ENCODE results near the gene ASL. TPM values are rescaled to one million over a fixed set of nuclear protein-coding genes. Genes with fewer than 3 reads are reported as not detected.
"Not testable (repeated sequence)": the region's sequence is repeated elsewhere in the genome, so short reads cannot be mapped to it uniquely, and the experiment has no call there.

The ASL gene
- total and polyA plus RNA-seq, 9 of the 15 experiments (the other 6 are each of a cell fraction or from before 2014, with no cell fraction given) = 2.6 to 67.0 (median 33.3) TPM

DNA sequence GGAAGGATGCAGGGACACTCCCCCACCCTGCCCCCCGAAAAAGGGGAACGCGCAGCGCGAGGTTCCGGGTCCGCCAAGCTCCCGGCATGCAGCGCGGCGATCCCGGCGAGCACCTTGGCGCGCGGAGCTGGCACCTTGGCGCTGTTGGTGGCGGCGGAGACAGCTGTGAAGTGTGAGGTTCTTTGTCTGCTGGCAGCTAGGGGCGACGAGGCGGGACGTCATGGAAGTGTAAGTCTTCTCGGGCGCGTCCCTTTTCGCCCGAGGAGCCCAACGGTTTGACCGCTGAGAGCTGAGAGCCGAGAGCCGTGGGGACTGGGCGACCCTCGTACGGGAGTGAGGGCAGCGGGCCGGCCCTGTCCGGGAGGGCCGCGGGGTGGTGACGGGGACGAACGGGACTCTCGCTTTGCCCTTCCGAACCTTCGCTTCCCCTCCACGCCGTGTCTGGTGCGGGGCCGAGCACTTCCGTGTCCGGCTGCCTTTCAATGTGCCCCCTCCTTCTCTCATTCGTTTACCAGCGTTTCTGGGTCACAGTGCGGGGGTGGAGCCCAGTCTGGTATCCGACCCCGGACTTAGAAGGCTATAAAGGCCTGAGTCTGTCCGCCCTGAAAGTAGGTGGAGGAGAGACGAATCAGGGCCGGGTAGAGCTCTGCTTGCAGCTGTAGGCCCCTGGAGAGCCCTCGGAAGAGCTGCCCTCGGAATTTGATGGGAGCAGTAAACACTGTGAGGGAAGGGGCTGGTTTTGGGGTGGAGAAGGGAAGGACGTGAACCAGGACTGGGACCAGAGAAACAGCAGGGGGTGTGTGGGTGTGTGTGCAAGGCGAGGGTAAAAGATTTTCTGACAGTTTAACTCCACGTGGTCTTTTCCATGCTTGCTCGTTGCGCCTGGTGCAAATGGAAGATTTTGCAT lies 39.4 kb downstream of the ASL start, which contains the start of gene CRCP (continued):
- TF ChIP-seq SOX6 (IDR thresholded peaks at IDR 0.05) = no peak
- TF ChIP-seq TAF1 (IDR thresholded peaks at IDR 0.05; ENCODE audit: control insufficient read depth, extremely low read depth, insufficient read depth, low read length, severe bottlenecking) = peak; percentile 71
- TF ChIP-seq, protein P1, sequence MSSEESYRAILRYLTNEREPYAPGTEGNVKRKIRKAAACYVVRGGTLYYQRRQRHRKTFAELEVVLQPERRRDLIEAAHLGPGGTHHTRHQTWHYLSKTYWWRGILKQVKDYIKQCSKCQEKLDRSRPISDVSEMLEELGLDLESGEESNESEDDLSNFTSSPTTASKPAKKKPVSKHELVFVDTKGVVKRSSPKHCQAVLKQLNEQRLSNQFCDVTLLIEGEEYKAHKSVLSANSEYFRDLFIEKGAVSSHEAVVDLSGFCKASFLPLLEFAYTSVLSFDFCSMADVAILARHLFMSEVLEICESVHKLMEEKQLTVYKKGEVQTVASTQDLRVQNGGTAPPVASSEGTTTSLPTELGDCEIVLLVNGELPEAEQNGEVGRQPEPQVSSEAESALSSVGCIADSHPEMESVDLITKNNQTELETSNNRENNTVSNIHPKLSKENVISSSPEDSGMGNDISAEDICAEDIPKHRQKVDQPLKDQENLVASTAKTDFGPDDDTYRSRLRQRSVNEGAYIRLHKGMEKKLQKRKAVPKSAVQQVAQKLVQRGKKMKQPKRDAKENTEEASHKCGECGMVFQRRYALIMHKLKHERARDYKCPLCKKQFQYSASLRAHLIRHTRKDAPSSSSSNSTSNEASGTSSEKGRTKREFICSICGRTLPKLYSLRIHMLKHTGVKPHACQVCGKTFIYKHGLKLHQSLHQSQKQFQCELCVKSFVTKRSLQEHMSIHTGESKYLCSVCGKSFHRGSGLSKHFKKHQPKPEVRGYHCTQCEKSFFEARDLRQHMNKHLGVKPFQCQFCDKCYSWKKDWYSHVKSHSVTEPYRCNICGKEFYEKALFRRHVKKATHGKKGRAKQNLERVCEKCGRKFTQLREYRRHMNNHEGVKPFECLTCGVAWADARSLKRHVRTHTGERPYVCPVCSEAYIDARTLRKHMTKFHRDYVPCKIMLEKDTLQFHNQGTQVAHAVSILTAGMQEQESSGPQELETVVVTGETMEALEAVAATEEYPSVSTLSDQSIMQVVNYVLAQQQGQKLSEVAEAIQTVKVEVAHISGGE (CRISPR knock-in tag; IDR thresholded peaks at IDR 0.05) = peak in 2 of 3 experiments; percentile 56 to 87; a peak in 4 of 6 replicates
- TF ChIP-seq, protein P2, sequence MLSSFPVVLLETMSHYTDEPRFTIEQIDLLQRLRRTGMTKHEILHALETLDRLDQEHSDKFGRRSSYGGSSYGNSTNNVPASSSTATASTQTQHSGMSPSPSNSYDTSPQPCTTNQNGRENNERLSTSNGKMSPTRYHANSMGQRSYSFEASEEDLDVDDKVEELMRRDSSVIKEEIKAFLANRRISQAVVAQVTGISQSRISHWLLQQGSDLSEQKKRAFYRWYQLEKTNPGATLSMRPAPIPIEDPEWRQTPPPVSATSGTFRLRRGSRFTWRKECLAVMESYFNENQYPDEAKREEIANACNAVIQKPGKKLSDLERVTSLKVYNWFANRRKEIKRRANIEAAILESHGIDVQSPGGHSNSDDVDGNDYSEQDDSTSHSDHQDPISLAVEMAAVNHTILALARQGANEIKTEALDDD (IDR thresholded peaks at IDR 0.05) = no peak; the same call in 1 of the 2 replicates

DNA sequence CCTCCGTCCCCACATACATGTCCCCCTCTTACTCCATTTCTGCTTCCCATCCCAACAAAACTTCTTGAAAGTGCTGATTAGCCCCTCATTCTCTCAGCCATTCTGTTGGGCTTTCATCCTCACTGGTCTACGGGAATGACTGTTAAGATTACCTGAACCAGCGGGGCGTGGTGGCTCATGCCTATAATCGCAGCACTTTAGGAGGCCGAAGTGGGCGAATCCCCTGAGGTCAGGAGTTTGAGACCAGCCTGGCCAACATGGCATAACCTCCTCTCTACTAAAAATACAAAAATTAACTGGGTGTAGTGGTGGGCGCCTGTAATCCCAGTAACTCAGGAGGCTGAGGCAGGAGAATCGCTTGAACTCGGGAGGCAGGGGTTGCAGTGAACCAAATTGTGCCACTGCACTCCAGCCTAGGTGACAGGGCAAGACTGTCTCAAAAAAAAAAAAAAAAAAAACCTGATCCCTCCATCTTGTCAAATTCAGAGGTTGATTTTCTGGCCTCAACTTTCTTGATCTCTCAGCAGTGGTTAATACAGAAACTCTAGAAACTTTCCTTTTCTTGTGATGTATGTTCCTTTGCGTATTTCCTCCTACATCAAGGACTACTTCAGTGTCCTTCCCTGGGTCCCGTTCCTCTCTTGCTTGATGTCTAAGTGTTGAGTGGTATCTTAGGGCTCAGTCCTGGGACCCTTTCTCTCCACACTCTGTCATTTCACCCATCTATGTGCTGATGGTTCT lies 41.2 kb downstream of the ASL start:
- DNase-seq (ENCODE audit: extremely low read depth in 1 of 4, low spot score in 3 of 4); BruUV-seq (replicated peaks); H2AFZ ChIP-seq (ENCODE audit: low read depth, low read length); FAIRE-seq; CTCF ChIA-PET (ENCODE audit: low intra/inter-chr PET ratio); H3K4me3 ChIP-seq; ATAC-seq; intact Hi-C loops (cut with micrococcal nuclease); H3K9me3 ChIP-seq (replicated peaks; ENCODE audit: control insufficient read depth, insufficient read depth, low read depth, low read length); H3K27ac ChIP-seq (ENCODE audit: extremely low read depth, low read depth, low read length); H3K27me3 ChIP-seq (ENCODE audit: control insufficient read depth in 2 of 2, insufficient read depth in 2 of 2, low read length in 2 of 2); in situ Hi-C loops (cut with MboI): not testable (repeated sequence)
- H3K4me1 ChIP-seq (replicated peaks in 1 of 2; ENCODE audit: control insufficient read depth in 2 of 2, insufficient read depth in 2 of 2, low read length in 2 of 2) = peaks cover 19 to 27% of the 10 kb centered on the region in 2 experiments; a peak in 4 of 5 replicates
- H3K4me2 ChIP-seq (ENCODE audit: insufficient read depth, low read length) = peak overlapping the region; percentile 40
- WGBS (ENCODE audit: insufficient coverage, low coverage, missing lambda C conversion rate) = 83% methylated on average over 12 of the region's 12 CpGs
- peaks cover 52% of the 10 kb centered on the region for H3K36me3 ChIP-seq (ENCODE audit: control insufficient read depth, insufficient read depth, low read length)
- H3K9ac ChIP-seq (ENCODE audit: insufficient read depth in 1 of 2, low read depth in 2 of 2, low read length in 2 of 2) = peak overlapping the region in 1 of 2 experiments; percentile 4; a peak in 1 of 4 replicates
- peaks cover 16% of the 10 kb centered on the region for H3K9me1 ChIP-seq (ENCODE audit: control insufficient read depth, insufficient read depth, low read length)
- H4K20me1 ChIP-seq (replicated peaks; ENCODE audit: control insufficient read depth, insufficient read depth, low read length) = peaks cover 14% of the 10 kb centered on the region
- POLR2A ChIA-PET = interaction anchor here (3.1 kb wide), 1 partner anchor 7 kb away, joined by 10 read pairs; no protein-coding TSS in a partner anchor
- peaks cover 72% of the 10 kb centered on the region for H3K79me2 ChIP-seq (ENCODE audit: control insufficient read depth, insufficient read depth, low read length)

Measured in K562 (cell line).